Left colon (tissue), 2 donors: ENCODE measurements around the gene LRRC8B. TPM values are rescaled to one million over a fixed set of nuclear protein-coding genes. Genes with fewer than 3 reads are reported as not detected.
"Not testable (repeated sequence)": the region's sequence is repeated elsewhere in the genome, so short reads cannot be mapped to it uniquely, and the experiment has no call there.

Source experiments
- ATAC-seq: fragments of 200-7000 bp; cut with Tn5 transposase; one replicate; pipeline ENCODE4 v1.9.1; 2020; ENCODE audit warnings: mild to moderate bottlenecking, moderate library complexity
- DNase-seq, 2 donors: peaks; one replicate each; pipeline ENCODE4 v3.0.0-alpha.2; 2020
- intact Hi-C, 2 donors: fragments of 100-400 bp; cut with DNase I in 1 of 2; cut with micrococcal nuclease in 1 of 2; formaldehyde crosslinking; loops; one replicate each; pipeline versions ENCODE4 v1.11.2 to v1.14.0; 2022; cut with DNase I, micrococcal nuclease
- total RNA-seq, 2 donors: library from RNA; stranded (reverse); fragmentation: NEBNext Ultra II Directional; extraction: Animal tissue kit (Norgen Biotek cat#: 25700); gene quantifications; one replicate each; pipeline ENCODE4 v1.2.1, GENCODE V29; 2021
- donor health status: DM: no; HTN: no; CAD: no.
- donor health status: DM: yes; HTN: yes; CAD: no.

Gene LRRC8B
- total RNA-seq, 2 donors from 2014 or later: 12.7 to 16.3 TPM

GRCh38 chr1:89567797-89568196 is 43.2 kb downstream of the LRRC8B start:
- intact Hi-C loops: no loop called here
- no peak for DNase-seq
- no peak for ATAC-seq

- DNase-seq (no peak), ATAC-seq (no peak)
- intact Hi-C loops: no loop called here
Measured at GRCh38 chr1:89573410-89573809, 48.8 kb downstream of the LRRC8B start.

DNA sequence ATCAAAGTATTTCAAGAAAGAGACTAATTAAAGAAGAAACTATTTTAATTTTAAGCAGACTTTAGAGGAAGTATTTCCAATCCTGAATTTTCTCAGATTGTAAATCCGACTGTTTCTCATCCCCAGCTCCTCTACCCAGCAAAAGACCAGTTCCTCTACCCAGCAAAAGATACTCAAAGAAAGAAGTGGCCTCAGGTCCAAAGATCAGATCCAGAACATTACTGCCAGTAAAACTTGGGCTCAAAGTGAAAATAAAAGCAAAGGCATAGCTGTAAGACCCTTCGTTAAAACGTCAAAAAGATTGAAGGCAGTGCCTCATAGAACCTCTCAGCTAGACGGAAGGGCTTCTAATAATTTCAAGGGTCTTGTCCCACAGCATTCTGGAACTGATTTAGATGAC is 50.0 kb downstream of the LRRC8B start:
- intact Hi-C loops: no loop called here
- ATAC-seq (peak; percentile 99), DNase-seq (no peak)

- no peak for DNase-seq
- ATAC-seq: peak; percentile 48
- intact Hi-C loops: no loop called here
Measured at GRCh38 chr1:89575207-89575606, 50.6 kb downstream of the LRRC8B start.

DNA sequence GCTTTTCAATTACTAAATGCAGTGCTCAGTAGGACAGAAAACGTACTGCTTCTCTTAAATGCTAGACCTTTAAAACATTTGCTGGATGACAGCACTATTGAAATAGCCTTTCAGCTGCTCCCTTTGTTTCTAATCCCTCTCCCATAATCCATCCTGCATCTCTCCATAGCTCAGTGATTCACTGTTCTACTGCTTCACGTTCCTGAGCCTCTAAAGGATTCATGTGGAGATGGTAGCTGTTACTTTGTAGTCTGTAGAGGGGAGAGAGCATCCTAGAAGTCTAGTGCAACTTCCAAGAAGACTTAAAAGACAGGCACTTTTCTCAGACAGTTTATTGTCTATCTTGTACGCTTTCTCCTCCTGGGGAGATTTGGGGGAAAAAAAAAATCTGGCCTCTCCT is 51.4 kb downstream of the LRRC8B start:
- intact Hi-C loops: no loop called here
- DNase-seq (no peak), ATAC-seq (no peak)

DNA sequence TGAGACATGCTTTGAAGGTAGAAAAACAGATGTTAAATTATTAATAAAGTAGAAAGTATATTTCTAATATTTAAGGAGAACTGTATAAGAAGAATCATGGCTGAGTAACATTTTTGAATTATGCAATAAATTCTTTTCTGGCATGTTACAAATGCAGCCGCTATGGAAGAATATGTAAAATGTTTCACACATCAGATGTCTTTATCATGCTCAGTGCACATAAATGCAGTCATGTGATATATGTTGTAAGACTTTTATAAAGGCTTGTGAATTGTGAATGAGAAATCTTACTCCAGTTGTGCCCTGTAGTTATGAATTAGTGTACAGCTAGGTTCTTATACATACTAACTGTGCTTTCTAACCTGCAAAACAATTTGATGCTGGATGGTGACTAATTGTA is 53.5 kb downstream of the LRRC8B start:
- intact Hi-C loops: no loop called here
- DNase-seq: no peak
- ATAC-seq: no peak

DNA sequence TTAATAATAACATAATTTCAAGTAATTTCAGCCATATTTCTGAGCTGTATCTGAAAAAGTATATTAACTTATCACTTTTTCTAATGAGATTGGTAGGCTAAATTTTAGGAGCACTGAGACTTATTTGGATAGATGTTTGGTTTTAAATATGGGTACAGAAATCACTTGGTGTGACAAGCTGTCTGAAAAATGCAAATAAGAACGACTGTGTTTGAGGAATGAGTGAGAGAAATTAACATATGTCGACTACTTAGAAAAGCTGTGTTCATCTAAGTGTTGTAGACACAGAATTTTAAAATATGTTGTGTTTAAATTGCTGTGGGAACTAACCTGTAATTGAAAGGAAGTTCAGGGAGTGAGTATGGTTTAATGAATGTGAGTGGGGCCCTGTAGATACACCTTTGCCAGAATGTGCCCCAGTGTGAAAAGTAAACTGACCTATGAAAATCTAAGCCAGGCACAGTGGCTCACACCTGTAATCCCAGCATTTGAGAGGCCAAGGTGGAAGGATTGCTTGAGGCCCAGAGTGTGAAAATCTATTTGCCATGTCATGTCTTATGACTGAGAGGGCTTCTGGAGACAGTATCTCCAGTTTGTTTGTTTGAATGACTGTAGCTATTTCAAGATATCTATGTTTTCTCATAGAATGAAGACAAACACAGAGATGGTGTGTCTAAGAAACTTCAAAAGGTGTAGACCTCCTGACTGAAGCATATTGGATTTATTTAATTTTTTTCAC is 54.5 kb downstream of the LRRC8B start:
- ATAC-seq: no peak
- DNase-seq: no peak
- intact Hi-C loops: no loop called here

DNA sequence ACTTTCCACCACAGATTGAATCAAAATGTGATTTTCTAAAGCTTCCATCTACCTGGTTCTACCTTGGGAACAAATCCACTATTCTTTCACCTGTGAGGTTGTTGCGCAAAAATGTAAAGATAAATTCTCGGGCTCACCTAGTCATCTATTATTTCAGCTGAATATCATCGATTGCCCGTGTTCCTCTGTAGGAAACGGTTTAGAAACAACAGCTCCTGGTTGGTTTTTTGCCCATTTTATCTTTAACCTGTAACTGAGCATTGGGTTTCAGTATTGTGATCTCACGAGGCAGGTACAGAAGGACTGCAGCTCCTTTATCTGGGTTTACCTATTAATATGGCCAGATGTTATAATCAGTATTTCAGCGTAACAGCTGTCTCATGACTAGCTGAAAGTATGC is 55.4 kb downstream of the LRRC8B start:
- intact Hi-C loops: no loop called here
- DNase-seq: no peak
- ATAC-seq: no peak

GRCh38 chr1:89581859-89582258 is 57.2 kb downstream of the LRRC8B start:
- no peak for DNase-seq
- no peak for ATAC-seq
- intact Hi-C loops: no loop called here

- DNase-seq (no peak), ATAC-seq (no peak)
- intact Hi-C loops: no loop called here
Measured at GRCh38 chr1:89582571-89582970, 57.9 kb downstream of the LRRC8B start.

DNA sequence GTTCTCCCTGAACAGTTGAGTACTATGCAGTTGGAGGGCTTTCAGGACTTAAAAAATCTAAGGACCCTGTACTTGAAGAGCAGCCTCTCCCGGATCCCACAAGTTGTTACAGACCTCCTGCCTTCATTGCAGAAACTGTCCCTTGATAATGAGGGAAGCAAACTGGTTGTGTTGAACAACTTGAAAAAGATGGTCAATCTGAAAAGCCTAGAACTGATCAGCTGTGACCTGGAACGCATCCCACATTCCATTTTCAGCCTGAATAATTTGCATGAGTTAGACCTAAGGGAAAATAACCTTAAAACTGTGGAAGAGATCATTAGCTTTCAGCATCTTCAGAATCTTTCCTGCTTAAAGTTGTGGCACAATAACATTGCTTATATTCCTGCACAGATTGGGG is 59.6 kb downstream of the LRRC8B start:
- no peak for ATAC-seq
- intact Hi-C loops: no loop called here
- DNase-seq: no peak

DNA sequence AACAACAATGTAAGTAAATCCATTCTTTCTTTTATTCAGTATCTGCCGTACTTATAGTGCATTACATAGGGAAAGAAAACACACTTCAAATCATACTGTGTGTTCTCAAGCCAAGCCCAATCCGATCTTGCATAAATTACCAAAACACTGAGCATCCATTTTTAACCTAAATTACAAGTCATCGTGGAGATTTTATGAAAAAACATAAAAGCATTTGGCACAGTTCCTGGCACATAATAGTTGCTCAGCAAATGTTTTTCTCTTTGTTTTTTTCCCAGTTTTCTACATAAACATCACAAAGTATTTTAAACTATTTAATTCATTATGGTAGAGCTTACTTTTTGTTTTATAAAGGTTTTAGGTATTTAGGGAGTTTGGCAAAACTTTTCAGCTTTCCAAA is 60.2 kb downstream of the LRRC8B start:
- intact Hi-C loops: no loop called here
- DNase-seq (no peak), ATAC-seq (no peak)

DNA sequence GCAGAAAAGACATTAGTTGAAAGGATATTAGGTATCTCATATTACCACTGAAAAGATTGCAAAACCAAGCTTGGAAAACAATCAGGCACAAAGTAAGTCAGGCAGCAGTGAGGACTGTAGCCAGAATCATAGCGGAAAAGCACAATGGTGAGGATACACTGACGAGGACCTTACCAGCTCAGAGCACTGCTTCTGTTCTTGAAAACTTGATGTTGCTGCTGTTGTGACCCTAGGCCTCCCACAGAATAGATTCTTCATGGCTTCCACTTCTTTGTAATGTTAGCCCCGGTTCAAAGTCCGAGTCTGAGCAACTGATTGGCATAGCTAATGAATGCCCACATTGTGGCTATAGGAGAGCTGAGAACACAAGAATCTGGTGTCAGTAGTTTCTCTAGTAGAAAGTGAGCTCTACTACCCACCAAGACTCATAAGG is 63.1 kb downstream of the LRRC8B start:
- intact Hi-C loops: no loop called here
- ATAC-seq (no peak), DNase-seq (no peak)

DNA sequence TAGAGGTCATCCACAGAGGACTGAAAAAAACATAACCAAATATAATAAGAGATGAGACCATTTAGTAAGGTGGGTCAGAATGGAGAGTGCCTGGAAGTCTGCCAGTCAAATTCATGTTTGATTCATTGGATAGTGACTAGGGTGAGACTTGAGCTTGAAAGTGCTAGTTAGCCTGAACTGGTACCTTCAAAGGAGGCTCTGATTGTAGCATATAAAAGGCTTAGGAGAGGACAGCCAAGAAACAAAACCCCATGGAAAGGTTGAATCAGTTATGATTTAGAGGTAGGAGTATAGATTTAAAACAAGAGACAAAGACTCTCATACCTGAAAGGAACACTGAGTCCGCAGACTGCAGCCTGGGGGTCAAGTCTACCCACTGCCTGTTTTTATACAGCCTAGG is 63.9 kb downstream of the LRRC8B start:
- ATAC-seq (no peak), DNase-seq (no peak)
- intact Hi-C loops: no loop called here

DNA sequence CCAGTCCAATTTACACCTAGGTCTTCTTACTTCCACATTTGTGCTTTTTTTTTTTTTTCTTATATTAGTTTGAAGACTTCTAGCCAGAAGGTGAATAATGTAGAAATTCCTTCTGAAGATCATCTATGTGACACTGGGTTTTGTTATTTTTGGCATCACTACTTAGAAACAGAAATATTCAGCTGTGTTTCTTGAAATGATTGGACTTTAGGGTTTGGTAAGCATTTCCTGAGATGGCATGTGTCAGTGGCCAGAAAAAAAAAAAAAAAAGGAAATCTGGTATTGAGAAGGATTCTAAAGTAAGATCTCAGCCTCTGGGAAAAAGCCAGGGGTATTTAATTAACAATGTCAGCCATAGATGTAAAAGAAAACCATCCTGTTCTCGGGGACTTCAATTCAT is 64.9 kb downstream of the LRRC8B start:
- intact Hi-C loops: no loop called here
- DNase-seq (no peak), ATAC-seq (no peak)

DNA sequence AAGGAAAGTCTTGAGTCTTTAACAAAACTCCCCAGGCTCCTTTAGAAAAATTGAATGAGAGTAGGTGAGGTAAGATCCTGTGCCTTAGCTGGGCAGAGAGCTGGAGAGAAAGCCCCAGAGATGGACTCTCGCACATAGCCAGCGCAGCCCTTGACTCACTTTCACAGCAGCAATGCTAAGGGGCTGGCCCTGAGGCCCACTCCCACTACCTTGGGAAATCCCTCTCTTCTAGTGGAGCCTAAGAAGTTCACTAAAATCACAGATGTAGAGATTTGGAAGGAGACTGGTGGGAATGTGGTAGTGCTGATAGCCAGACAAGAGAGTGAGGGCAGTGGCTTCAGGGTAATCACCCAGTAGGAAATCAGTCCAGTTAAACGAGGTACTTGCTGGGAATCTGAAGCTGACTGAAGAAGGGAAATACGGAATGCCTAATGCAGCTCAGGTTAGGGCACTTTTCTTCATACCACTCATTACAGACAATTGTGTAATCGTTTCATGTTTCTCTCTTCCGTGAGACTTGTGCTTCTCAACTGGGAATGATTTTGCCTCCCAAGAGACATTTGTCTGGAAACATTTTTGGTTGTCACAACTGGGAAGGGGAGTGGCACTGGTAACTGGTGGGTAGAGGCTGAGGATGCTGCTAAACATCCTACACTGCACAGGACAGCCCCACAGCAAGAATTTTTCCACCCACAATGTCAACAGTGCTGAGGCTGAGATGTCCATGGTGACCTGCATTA is 65.9 kb downstream of the LRRC8B start:
- ATAC-seq (no peak), DNase-seq (no peak)
- intact Hi-C loops: no loop called here

DNA sequence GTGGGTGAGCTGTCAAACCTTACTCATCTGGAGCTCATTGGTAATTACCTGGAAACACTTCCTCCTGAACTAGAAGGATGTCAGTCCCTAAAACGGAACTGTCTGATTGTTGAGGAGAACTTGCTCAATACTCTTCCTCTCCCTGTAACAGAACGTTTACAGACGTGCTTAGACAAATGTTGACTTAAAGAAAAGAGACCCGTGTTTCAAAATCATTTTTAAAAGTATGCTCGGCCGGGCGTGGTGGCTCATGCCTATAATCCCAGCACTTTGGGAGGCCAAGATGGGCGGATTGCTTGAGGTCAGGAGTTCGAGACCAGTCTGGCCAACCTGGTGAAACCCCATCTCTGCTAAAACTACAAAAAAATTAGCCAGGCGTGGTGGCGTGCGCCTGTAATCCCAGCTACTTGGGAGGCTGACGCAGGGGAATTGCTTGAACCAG is 68.3 kb downstream of the LRRC8B start:
- intact Hi-C loops, DNase-seq: not testable (repeated sequence)
- ATAC-seq: peak; percentile 22

GRCh38 chr1:89594096-89594740 is 69.6 kb downstream of the LRRC8B start:
- DNase-seq: no peak
- no peak for ATAC-seq
- intact Hi-C loops: no loop called here

DNA sequence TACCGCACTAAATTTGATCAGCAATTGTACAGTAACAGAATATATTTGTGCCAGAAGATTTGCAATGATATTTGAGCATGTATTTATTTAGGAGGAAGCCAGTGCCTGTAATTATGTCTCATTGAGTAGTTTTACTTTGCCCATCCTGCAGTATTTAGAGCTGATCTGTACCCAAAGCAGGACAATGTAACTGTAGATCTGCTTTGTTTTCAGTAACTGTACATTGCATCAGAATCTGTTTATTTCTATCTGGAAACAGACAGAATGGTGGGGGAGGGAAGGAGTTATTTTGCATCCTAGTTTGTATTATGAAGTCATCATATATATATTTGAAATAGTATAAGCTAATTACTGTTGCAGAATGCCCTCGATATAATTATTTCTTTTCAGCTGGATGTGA is 72.1 kb downstream of the LRRC8B start:
- intact Hi-C loops: loop anchor here in 1 of 2 donors (5.0 kb wide), 1 partner anchor 114 kb away; no protein-coding TSS in a partner anchor
- ATAC-seq: no peak
- no peak for DNase-seq
